Measurements from ENCODE around the gene KRTAP5-1. TPM values are rescaled to one million over a fixed set of nuclear protein-coding genes. Genes with fewer than 3 reads are reported as not detected.

Gene KRTAP5-1
- total RNA-seq, 1 donor from 2014 or later: not detected

DNA sequence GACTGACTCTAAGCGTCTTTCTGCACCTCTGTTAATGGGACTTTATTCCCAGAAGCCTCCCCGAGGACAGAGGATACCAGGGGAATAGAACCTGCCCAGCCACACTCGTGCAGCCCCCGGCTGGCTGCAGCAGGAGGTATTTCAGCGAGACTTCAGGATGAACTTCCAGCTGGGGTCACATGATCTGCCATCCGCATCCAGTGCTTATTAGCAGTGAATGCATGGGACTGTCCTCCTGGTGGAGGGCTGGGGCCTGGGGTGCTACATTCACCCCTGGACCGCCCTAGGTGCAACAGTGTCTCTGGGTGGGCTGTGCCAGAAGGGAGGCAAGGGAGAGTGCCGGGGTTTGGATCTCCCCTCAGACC lies 14.6 kb downstream of the KRTAP5-1 start:
- Mint-ChIP-seq H3K36me3 (no peaks in the 10 kb centered on the region), H3K27me3 (peaks cover 27% of the 10 kb centered on the region), H3K4me3 (peak overlapping the region; percentile 74), H3K27ac (peak overlapping the region; percentile 84), H3K9me3 (no peaks in the 10 kb centered on the region), H3K4me1 (ENCODE audit: unreplicated experiment) (peaks cover 5% of the 10 kb centered on the region)
- DNase-seq (ENCODE audit: extremely low spot score, unreplicated experiment): no peak
- TF ChIP-seq, protein P1, sequence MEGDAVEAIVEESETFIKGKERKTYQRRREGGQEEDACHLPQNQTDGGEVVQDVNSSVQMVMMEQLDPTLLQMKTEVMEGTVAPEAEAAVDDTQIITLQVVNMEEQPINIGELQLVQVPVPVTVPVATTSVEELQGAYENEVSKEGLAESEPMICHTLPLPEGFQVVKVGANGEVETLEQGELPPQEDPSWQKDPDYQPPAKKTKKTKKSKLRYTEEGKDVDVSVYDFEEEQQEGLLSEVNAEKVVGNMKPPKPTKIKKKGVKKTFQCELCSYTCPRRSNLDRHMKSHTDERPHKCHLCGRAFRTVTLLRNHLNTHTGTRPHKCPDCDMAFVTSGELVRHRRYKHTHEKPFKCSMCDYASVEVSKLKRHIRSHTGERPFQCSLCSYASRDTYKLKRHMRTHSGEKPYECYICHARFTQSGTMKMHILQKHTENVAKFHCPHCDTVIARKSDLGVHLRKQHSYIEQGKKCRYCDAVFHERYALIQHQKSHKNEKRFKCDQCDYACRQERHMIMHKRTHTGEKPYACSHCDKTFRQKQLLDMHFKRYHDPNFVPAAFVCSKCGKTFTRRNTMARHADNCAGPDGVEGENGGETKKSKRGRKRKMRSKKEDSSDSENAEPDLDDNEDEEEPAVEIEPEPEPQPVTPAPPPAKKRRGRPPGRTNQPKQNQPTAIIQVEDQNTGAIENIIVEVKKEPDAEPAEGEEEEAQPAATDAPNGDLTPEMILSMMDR (conservative IDR thresholded peaks at IDR 0.05): no peak

DNA sequence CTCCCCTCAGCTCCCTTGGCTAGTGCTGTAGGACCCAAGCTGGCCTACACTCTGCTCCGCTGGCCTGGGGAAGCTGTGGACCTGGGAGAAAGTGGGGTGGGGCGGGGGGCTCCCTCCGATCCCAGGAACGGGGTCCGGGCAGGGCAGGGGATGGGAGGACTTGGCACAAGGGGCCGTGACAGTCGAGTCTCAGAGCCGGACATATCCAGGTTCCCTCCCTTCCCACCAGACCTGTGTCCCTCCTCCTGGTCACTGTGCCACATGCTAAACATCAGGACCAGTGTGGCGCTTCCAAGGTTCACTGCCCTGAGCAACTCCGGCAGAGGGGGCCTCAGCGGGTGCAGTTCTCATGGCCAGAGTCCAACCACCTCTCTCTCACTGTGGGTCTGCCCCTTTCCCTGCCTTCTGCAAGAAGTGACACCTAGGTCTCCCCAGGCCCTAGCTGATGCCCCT lies 15.1 kb downstream of the KRTAP5-1 start:
- peak overlapping the region; percentile 84 for H3K27ac Mint-ChIP-seq
- no peak for DNase-seq (ENCODE audit: extremely low spot score, unreplicated experiment)
- no peaks in the 10 kb centered on the region for H3K36me3 Mint-ChIP-seq
- peaks cover 22% of the 10 kb centered on the region for H3K27me3 Mint-ChIP-seq
- H3K4me1 Mint-ChIP-seq (ENCODE audit: unreplicated experiment): peaks cover 5% of the 10 kb centered on the region
- H3K9me3 Mint-ChIP-seq: no peaks in the 10 kb centered on the region
- TF ChIP-seq, protein P1 (conservative IDR thresholded peaks at IDR 0.05): no peak
- peak overlapping the region; percentile 74 for H3K4me3 Mint-ChIP-seq

DNA sequence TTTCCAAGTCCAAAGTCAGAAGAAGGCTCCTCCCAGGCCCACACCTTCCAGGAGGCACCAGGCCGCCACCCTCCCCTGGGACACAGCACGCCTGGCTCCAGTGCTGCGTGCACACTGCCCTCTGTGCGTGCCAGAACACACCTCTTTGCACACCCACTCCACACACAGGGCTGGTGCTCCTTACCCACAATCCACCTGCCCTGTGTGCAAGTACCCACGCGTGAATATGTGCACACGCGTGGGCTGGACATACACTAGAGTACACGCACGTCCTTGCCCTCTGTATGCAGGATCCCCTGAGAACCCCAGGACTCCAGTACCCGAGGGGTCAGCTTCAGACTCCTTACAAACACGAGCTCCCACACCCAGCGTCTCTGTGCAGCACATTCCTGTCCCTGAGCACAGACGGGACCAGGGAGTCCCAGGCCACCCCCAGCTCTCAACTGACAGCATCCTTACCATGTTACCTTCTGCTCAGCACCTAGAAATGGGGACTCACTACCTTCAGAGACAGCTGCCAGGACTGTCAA lies 15.8 kb downstream of the KRTAP5-1 start:
- Mint-ChIP-seq H3K4me1 (ENCODE audit: unreplicated experiment) (peaks cover 5% of the 10 kb centered on the region), H3K27me3 (peaks cover 19% of the 10 kb centered on the region), H3K36me3 (no peaks in the 10 kb centered on the region), H3K27ac (peak overlapping the region; percentile 84), H3K9me3 (no peaks in the 10 kb centered on the region), H3K4me3 (peak overlapping the region; percentile 76)
- DNase-seq (ENCODE audit: extremely low spot score, unreplicated experiment): no peak
- TF ChIP-seq, protein P1 (conservative IDR thresholded peaks at IDR 0.05): no peak

DNA sequence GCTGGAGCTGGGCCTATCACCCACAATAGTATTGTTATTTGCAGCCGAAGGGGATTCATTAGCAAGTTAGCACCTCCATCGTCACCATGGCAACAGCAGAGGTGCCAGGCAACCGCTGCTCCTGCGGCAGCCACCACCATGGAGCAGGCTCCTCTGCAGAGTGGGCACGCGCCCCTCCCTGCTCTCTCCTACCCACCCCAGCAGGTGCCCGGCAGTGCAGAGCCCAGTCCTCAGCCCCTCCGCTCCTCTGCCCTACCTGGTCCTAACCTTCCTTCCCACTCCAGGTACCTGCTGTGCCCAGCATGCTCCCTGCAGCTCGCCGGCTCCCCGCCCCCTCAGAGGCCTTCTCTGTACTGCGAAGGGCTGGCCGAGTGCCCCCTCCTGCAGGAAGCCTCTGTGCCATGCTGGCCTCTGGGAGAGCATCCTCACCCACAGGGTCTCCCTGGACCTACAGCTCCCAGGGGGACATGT lies 16.6 kb downstream of the KRTAP5-1 start:
- no peak overlapping the region for H3K4me3 Mint-ChIP-seq
- no peak overlapping the region for H3K27ac Mint-ChIP-seq
- DNase-seq (ENCODE audit: extremely low spot score, unreplicated experiment): no peak
- no peaks in the 10 kb centered on the region for H3K9me3 Mint-ChIP-seq
- H3K4me1 Mint-ChIP-seq (ENCODE audit: unreplicated experiment): peaks cover 5% of the 10 kb centered on the region
- no peaks in the 10 kb centered on the region for H3K36me3 Mint-ChIP-seq
- peaks cover 12% of the 10 kb centered on the region for H3K27me3 Mint-ChIP-seq
- TF ChIP-seq, protein P1 (conservative IDR thresholded peaks at IDR 0.05): no peak

DNA sequence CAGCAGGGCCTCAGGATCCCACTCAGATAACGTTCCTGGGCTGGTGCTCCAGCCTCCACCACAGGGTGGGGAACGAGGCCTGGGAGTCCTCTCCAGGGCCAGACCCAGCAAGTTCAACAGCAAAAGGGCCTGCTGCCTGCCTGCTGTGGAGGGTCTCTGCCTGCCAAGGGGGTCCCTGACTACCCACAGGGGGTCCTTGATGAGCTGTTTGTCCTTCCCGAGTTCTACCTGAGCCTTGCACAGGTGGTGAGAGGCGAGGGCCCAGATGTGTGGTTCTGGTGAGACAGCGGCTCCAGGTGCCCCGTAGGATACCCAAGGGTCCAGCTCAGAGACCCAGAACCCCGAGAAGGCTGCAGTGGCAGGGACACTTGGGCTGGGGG lies 17.4 kb downstream of the KRTAP5-1 start:
- H3K4me1 Mint-ChIP-seq (ENCODE audit: unreplicated experiment): peaks cover 5% of the 10 kb centered on the region
- H3K9me3 Mint-ChIP-seq: no peaks in the 10 kb centered on the region
- H3K4me3 Mint-ChIP-seq: no peak overlapping the region
- peaks cover 9% of the 10 kb centered on the region for H3K27me3 Mint-ChIP-seq
- H3K27ac Mint-ChIP-seq: peak overlapping the region; percentile 71
- H3K36me3 Mint-ChIP-seq: no peaks in the 10 kb centered on the region
- TF ChIP-seq, protein P1 (conservative IDR thresholded peaks at IDR 0.05): no peak
- no peak for DNase-seq (ENCODE audit: extremely low spot score, unreplicated experiment)

Measured in type B pancreatic cell (in vitro differentiated cells).